ENCODE data around the gene TOMM5. TPM values are rescaled to one million over a fixed set of nuclear protein-coding genes. Genes with fewer than 3 reads are reported as not detected.

The TOMM5 gene
- polyA plus RNA-seq, 1 donor from 2014 or later: 262 TPM

DNA sequence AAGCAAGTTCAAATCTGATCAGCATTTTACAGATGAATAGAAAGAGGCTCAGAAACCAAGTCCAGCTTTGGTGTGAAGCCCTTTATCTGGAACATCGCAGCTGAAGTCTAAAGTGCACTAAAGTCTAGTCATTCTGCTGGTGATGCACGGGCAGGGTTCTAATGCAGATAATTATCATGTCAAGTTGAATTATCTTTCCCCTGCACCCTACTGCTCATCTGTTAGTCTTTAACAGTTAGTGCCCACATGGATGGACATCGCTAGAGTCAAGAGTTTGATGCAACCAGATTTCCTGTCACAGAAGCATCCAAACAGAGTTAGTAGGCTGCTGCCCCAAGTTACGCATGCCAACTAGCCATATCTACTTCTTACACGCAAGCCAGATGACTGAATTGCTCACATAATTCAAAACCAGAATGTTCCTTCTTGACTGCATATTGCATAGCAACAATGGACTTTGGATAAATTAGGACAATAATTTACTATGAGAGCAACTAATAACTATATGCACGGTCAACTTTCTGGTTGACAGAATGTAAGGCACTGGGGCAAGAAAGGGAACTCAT lies 1.6 kb upstream of the TOMM5 start:
- H3K4me2 ChIP-seq (ENCODE audit: low read length): no peak overlapping the region
- no peak overlapping the region for H3K27ac ChIP-seq (ENCODE audit: low read length)
- H3K9ac ChIP-seq (ENCODE audit: low read length): no peak overlapping the region
- no peaks in the 10 kb centered on the region for H3K9me2 ChIP-seq (ENCODE audit: insufficient read depth, low read length)
- no peaks in the 10 kb centered on the region for H3K36me3 ChIP-seq (ENCODE audit: insufficient read depth, low read length)
- no peak overlapping the region for H3K4me3 ChIP-seq (ENCODE audit: low read length)
- TF ChIP-seq TAF1 (IDR thresholded peaks at IDR 0.05; ENCODE audit: low read depth) (no peak), EZH2 (IDR thresholded peaks at IDR 0.05; ENCODE audit: borderline replicate concordance, insufficient read depth, low read length, poor library complexity, severe bottlenecking) (no peak), MXI1 (conservative IDR thresholded peaks at IDR 0.05; ENCODE audit: poor library complexity, severe bottlenecking) (no peak), POLR2AphosphoS5 (IDR thresholded peaks at IDR 0.05) (no peak), EP300 (conservative IDR thresholded peaks at IDR 0.05; ENCODE audit: poor library complexity, severe bottlenecking) (no peak), RAD21 (conservative IDR thresholded peaks at IDR 0.05) (no peak), SMC3 (conservative IDR thresholded peaks at IDR 0.05; ENCODE audit: poor library complexity) (no peak)
- TF ChIP-seq, protein P1, sequence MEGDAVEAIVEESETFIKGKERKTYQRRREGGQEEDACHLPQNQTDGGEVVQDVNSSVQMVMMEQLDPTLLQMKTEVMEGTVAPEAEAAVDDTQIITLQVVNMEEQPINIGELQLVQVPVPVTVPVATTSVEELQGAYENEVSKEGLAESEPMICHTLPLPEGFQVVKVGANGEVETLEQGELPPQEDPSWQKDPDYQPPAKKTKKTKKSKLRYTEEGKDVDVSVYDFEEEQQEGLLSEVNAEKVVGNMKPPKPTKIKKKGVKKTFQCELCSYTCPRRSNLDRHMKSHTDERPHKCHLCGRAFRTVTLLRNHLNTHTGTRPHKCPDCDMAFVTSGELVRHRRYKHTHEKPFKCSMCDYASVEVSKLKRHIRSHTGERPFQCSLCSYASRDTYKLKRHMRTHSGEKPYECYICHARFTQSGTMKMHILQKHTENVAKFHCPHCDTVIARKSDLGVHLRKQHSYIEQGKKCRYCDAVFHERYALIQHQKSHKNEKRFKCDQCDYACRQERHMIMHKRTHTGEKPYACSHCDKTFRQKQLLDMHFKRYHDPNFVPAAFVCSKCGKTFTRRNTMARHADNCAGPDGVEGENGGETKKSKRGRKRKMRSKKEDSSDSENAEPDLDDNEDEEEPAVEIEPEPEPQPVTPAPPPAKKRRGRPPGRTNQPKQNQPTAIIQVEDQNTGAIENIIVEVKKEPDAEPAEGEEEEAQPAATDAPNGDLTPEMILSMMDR (IDR thresholded peaks at IDR 0.05; ENCODE audit: poor library complexity, severe bottlenecking): no peak
- TF ChIP-seq, protein P2, sequence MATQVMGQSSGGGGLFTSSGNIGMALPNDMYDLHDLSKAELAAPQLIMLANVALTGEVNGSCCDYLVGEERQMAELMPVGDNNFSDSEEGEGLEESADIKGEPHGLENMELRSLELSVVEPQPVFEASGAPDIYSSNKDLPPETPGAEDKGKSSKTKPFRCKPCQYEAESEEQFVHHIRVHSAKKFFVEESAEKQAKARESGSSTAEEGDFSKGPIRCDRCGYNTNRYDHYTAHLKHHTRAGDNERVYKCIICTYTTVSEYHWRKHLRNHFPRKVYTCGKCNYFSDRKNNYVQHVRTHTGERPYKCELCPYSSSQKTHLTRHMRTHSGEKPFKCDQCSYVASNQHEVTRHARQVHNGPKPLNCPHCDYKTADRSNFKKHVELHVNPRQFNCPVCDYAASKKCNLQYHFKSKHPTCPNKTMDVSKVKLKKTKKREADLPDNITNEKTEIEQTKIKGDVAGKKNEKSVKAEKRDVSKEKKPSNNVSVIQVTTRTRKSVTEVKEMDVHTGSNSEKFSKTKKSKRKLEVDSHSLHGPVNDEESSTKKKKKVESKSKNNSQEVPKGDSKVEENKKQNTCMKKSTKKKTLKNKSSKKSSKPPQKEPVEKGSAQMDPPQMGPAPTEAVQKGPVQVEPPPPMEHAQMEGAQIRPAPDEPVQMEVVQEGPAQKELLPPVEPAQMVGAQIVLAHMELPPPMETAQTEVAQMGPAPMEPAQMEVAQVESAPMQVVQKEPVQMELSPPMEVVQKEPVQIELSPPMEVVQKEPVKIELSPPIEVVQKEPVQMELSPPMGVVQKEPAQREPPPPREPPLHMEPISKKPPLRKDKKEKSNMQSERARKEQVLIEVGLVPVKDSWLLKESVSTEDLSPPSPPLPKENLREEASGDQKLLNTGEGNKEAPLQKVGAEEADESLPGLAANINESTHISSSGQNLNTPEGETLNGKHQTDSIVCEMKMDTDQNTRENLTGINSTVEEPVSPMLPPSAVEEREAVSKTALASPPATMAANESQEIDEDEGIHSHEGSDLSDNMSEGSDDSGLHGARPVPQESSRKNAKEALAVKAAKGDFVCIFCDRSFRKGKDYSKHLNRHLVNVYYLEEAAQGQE (IDR thresholded peaks at IDR 0.05; ENCODE audit: borderline replicate concordance): no peak
- H3F3A ChIP-seq (ENCODE audit: insufficient read depth, low read length, poor library complexity, severe bottlenecking): no peaks in the 10 kb centered on the region
- H3K27me3 ChIP-seq (ENCODE audit: insufficient read depth, low read depth, low read length): no peaks in the 10 kb centered on the region
- H2AFZ ChIP-seq (ENCODE audit: low read depth, low read length): no peak overlapping the region
- H4K20me1 ChIP-seq (ENCODE audit: insufficient read depth): no peaks in the 10 kb centered on the region
- H3K9me3 ChIP-seq (ENCODE audit: low read length): no peaks in the 10 kb centered on the region
- H3K79me2 ChIP-seq (replicated peaks; ENCODE audit: insufficient read depth, low read length): peaks cover 17% of the 10 kb centered on the region

DNA sequence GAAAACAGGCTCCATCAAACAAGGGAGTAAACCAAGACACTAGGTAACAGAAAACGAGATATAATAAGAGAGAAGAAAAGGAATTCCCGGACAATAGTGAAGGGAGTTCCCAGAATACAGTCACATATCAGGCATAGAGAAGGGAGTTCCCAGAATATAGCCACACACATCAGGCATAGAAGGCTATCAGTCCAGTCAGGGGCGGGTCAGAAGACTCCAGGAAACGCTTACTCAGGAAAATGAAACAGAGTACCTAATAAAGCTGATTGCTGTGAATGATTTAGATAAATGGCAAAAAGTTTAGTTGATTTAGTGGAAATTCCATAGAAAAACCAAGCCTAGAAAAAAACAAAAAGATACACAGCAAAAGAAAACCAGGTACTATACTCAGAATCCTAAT lies 4.9 kb downstream of the TOMM5 start:
- no peak for TF ChIP-seq RAD21 (conservative IDR thresholded peaks at IDR 0.05)
- no peak for TF ChIP-seq SMC3 (conservative IDR thresholded peaks at IDR 0.05; ENCODE audit: poor library complexity)
- no peak for TF ChIP-seq EZH2 (IDR thresholded peaks at IDR 0.05; ENCODE audit: borderline replicate concordance, insufficient read depth, low read length, poor library complexity, severe bottlenecking)
- TF ChIP-seq, protein P2 (IDR thresholded peaks at IDR 0.05; ENCODE audit: borderline replicate concordance): no peak
- no peak for TF ChIP-seq EP300 (conservative IDR thresholded peaks at IDR 0.05; ENCODE audit: poor library complexity, severe bottlenecking)
- no peak for TF ChIP-seq TAF1 (IDR thresholded peaks at IDR 0.05; ENCODE audit: low read depth)
- TF ChIP-seq MXI1 (conservative IDR thresholded peaks at IDR 0.05; ENCODE audit: poor library complexity, severe bottlenecking): no peak
- TF ChIP-seq, protein P1 (IDR thresholded peaks at IDR 0.05; ENCODE audit: poor library complexity, severe bottlenecking): no peak
- no peak for TF ChIP-seq POLR2AphosphoS5 (IDR thresholded peaks at IDR 0.05)

More for the DNA sequence above, 4.9 kb downstream of the TOMM5 start:
- no peaks in the 10 kb centered on the region for H4K20me1 ChIP-seq (ENCODE audit: insufficient read depth)
- H3K27me3 ChIP-seq (ENCODE audit: insufficient read depth, low read depth, low read length): no peaks in the 10 kb centered on the region
- H2AFZ ChIP-seq (ENCODE audit: low read depth, low read length): no peak overlapping the region
- no peaks in the 10 kb centered on the region for H3K9me2 ChIP-seq (ENCODE audit: insufficient read depth, low read length)
- no peak overlapping the region for H3K4me2 ChIP-seq (ENCODE audit: low read length)
- no peaks in the 10 kb centered on the region for H3F3A ChIP-seq (ENCODE audit: insufficient read depth, low read length, poor library complexity, severe bottlenecking)
- no peak overlapping the region for H3K4me3 ChIP-seq (ENCODE audit: low read length)
- peaks cover 17% of the 10 kb centered on the region for H3K79me2 ChIP-seq (replicated peaks; ENCODE audit: insufficient read depth, low read length)
- H3K36me3 ChIP-seq (ENCODE audit: insufficient read depth, low read length): no peaks in the 10 kb centered on the region
- no peak overlapping the region for H3K9ac ChIP-seq (ENCODE audit: low read length)
- H3K9me3 ChIP-seq (ENCODE audit: low read length): no peaks in the 10 kb centered on the region
- H3K27ac ChIP-seq (ENCODE audit: low read length): no peak overlapping the region

All from neural cell (in vitro differentiated cells).